Activated T-cell treated with anti-CD3 and anti-CD28 coated beads for 48 hours (primary cell): ENCODE measurements around the gene UBA5.
"Not testable (repeated sequence)": the region's sequence is repeated elsewhere in the genome, so short reads cannot be mapped to it uniquely, and the experiment has no call there.

Source experiments
- DNase-seq: peaks from one replicate; pipeline ENCODE4 v3.0.0-alpha.2; 2020; ENCODE audit warnings: low read depth

The UBA5 gene

GRCh38 chr3:132660052-132660810 is at the start of gene UBA5:
Gene UBA5 (plus strand): TSS chr3:132660329. CDS start chr3:132660538, 209 bp downstream.
- DNase-seq, result peak; percentile 69

DNA sequence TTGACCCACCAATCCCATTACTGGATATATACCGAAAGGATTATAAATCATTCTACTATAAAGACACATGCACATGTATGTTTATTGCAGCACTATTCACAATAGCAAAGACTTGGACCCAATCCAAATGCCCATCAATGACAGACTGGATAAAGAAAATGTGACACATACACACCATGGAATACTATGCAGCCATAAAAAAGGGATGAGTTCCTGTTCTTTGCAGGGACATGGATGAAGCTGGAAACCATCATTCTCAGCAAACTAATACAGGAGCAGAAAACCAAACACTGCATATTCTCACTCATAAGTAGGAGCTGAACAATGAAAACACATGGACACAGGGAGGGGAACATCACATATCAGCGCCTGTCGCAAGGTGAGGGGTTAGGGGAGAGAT is 44.8 kb upstream of the UBA5 start:
- not testable (repeated sequence) for DNase-seq

DNA sequence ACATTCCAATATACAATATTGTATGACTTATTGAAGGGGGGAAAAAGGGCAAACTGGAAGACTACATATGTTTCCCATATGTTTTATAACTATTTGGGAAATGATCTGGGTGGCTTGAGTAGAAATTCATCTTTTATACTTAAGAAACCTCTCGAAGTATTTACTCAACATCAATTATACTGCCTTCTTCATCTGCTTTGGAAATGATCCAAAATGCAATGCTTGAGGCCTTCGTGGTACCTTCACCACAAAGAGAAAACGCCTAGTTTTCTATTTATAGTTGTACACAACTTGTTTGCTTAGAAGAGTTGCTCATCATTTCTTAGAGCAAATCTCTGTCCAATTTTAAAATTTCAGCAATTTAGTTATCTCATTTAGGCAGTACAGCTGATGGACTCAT is 44.2 kb upstream of the UBA5 start:
- DNase-seq, result no peak

GRCh38 chr3:132616780-132617179 is 43.3 kb upstream of the UBA5 start:
- no peak for DNase-seq

DNA sequence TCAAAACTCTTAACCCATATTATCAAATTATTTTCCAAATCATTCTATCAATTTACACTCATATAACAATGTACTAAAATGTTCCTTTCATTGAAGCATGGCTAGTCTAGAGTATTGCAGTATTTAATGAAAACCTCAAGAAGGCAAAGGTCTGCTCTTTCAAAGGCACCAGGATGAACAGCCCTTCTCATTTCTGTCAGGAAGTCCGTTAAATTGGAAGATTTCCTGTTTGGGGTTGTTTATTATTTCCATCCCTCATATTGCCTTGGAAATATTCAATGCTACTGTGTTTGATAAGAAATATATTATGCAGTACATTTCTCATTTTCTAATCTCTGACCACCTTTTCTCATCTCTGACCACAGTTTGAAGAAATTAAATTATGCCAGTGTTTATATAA is 38.0 kb upstream of the UBA5 start:
- DNase-seq, result no peak

DNA sequence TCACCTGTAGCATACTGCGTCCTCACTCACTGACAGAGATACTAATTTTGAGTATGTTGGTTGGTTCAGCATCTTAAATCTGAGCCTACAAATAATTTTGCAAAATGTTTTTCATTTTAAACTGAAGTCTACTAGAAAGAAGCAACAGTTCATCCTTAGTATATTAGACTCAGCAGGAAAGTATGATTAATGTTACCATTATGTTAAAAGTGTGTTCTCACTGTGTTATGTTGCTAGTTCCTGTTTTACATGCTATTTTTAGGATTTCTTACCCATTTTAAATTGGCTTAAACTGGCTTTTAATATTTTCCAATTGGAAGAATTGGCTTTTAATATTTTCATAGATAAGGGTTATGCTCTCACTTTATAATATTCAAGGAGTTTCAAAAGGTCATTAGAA is 37.4 kb upstream of the UBA5 start:
- DNase-seq, result no peak

DNA sequence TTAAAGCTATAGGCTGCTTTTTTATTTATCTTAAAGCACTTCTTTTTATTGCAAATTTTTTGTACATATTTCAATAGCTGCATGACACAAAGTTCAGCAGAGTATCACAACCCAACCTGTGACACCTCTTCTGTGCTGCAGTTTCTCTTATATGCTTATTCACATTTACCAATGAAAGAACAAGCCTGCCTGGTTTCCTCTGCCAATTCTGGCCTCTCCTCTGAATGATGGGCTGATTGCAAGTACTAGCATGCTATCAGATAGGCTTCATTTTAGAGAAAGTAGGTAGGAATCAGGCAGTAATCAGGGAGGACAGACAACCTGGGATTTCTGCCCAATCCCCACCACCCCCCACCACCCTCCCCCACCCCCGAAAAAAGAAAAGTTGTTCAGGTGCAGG is 36.5 kb upstream of the UBA5 start:
- DNase-seq, result no peak

- no peak for DNase-seq
Observed at GRCh38 chr3:132624790-132625189, 35.3 kb upstream of the UBA5 start.

DNA sequence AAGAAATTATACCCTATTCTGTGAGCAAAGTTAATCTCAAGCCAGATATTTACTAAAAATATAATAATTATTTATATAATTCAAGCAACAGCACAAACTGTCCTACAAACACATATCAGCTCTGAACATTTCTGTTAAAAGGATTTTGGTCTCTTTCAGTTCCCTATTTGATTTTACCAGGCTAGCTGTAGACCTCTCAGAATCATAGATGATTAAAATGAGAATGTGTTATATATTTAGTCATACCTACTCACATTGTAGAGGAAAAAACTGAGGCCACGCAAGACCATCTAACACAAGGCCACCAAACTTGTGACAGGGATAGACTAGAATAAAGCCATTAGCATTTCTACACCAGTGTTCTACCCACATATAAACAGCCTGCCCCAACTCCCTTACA is 34.5 kb upstream of the UBA5 start:
- no peak for DNase-seq

- no peak for DNase-seq
Observed at GRCh38 chr3:132626955-132627354, 33.2 kb upstream of the UBA5 start.

- no peak for DNase-seq
Observed at GRCh38 chr3:132628157-132628556, 32.0 kb upstream of the UBA5 start.

DNA sequence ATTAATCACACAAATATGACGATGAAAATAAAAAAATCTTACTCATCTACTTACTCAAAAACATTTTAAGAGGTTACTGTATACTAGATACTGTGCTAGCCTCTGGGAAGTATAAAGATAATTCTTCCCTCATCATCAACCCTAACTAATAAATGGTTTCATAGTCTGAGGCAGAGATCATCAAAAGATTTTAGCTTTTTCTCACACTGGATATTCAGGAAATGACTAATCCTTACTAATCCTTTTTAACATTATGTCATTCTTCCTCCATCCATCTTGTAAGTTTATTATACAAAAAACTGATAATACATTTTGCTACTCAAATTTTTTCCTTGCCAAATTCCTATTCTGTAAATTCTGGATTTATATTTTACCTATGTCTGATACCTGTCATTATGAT is 30.2 kb upstream of the UBA5 start:
- no peak for DNase-seq

DNA sequence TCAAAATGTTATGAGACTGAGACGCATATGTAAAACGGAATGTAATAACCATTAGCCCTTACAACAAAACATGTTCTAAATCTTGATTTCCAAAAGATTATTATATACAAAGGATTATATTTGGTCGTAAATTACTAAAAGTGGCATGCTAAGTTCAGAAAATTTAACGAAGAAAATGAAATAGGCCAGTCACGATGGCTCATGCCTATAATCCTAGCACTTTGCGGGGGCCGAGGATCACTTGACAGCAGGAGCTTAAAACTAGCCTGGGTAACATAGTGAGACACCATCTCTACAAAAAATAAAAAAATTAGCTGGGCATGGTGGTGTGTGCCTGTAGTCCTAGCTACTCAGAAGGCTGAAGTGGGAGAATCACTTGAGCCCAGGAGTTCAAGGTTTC is 29.5 kb upstream of the UBA5 start:
- no peak for DNase-seq

DNA sequence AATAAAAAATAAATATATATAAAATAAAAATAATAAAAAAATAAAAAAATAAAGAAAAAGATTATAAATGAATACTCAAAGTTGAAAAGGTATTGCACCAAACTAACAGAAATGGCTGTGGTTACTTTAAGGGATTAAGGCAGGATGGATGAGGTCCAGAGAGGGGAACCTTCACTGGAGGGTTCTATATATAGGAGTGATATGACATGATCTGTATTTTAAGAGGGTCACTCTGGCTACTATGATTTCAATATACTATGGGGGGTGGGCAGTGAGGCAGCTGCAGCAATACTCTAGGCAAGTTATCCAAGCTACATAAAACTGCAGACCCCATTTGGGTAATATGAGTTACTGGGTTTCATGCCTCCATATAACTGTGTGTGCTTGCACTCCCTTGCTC is 25.1 kb upstream of the UBA5 start:
- no peak for DNase-seq

GRCh38 chr3:132637590-132637989 is 22.5 kb upstream of the UBA5 start:
- DNase-seq, result no peak

DNA sequence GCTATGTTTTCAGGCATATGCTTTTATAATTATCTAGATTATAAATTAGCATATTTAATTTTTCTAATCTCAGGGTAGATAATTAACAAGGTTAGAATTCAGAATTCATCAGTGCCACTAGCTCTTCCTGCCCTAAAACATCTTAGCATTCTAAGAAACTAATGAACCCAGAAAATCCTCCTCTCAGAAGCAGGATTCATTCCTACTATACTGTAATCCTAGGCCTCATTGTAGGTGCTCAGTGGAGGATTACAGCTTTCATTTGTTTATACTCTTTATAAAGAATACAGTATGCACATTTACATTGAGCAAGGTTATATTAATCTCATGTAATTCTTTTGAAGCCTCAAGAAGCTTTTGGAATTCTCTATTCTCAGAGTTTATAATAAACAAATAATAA is 21.4 kb upstream of the UBA5 start:
- no peak for DNase-seq

DNA sequence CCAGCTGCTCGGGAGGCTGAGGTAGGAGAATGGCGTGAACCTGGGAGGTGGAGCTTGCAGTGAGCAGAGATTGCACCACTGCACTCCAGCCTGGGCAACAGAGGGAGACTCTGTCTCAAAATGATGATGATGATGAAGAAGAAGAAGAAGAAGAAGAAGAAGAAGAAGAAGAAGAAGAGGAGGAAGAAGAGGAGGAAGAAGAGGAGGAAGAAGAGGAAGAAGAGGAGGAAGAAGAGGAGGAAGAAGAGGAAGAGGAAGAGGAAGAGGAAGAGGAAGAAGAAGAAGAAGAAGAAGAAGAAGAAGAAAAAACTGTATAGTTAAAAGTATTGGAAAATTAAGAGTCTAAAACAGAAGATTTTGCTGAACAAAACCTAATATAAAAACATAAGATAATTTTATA is 18.7 kb upstream of the UBA5 start:
- DNase-seq, result not testable (repeated sequence)

DNA sequence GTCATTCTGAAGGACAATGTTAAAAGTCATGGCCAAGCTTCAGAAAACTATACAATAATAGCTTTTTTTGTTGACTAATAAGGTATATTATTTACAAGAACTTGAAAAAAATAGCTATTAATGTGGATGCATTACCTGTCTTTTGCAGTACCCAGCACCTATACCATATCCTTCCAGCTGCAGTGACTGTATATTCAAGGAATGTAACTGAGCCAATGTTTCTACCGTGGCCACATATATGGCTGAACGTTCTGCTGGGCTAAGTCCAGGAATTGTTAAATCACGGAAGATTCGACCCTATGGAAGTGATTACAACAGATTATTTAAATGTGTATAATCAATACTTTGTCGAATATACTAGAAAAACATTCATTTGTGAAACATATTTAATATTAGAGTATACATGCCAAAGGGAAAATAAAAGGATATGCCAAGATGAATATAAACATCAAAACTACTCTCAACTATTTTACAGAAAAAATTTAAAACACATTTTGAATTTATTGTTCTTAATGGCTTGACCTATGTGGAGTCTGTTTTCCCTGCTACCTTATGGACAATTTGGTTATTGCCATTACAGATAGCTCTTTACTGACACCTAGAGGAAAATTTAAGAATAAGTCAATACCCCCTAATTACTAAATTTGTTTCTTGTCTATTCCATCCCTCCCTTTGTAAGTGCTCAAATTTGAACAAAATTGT is 18.1 kb upstream of the UBA5 start:
- no peak for DNase-seq

DNA sequence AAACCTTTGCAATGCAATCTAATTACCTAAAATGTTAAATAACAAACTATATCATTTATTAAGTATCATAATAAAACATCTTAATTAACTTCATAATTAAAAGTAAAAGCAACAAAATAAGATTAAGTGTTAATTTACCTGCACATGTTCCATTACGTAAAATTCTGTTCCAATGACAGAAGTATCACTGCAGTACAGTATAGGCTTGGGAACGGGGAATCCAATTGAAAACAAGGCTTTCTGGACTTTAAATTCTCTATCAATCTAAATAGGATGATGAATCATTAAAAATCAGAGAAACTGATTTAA is 17.6 kb upstream of the UBA5 start:
- DNase-seq, result no peak

DNA sequence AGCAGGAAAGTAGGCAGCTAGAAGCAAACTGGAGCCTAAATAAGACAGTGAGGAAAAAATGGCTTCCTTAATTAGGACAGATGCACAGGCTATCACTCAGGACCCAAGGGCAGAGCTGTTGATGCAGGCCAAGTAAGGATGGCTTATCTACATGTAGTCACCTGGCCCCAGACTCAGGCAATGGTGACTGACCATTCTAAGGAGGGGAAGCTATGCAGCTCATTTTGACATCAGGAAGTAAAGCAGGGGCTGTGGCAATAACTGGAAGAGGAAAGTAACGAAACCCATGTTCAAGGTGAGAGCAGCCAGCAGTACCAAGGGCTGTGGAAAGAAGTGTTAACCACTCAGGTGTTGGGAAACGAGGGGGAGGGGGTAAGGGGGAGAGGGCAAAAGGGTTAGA is 16.8 kb upstream of the UBA5 start:
- DNase-seq, result no peak

- no peak for DNase-seq
Observed at GRCh38 chr3:132645058-132645457, 15.1 kb upstream of the UBA5 start.

- DNase-seq, result no peak
Observed at GRCh38 chr3:132650153-132650552, 10.0 kb upstream of the UBA5 start.

GRCh38 chr3:132652640-132653270 is 7.4 kb upstream of the UBA5 start:
- DNase-seq, result no peak

GRCh38 chr3:132654190-132654589 is 5.9 kb upstream of the UBA5 start:
- DNase-seq, result no peak
